GM19025 (cell line): ENCODE measurements around the gene ITGAE.
A peak's percentile ranks its signal among the peaks of the same experiment; 100 is the strongest.
"Not testable (repeated sequence)": the region's sequence is repeated elsewhere in the genome, so short reads cannot be mapped to it uniquely, and the experiment has no call there.

Experiments
- ATAC-seq: cut with Tn5 transposase; IDR thresholded peaks from one replicate; pipeline ENCODE4 v1.9.1; 2021; ENCODE audit warnings: mild to moderate bottlenecking, low read depth, moderate library complexity; ENCODE audit not compliant: unreplicated experiment

Gene ITGAE, protein sequence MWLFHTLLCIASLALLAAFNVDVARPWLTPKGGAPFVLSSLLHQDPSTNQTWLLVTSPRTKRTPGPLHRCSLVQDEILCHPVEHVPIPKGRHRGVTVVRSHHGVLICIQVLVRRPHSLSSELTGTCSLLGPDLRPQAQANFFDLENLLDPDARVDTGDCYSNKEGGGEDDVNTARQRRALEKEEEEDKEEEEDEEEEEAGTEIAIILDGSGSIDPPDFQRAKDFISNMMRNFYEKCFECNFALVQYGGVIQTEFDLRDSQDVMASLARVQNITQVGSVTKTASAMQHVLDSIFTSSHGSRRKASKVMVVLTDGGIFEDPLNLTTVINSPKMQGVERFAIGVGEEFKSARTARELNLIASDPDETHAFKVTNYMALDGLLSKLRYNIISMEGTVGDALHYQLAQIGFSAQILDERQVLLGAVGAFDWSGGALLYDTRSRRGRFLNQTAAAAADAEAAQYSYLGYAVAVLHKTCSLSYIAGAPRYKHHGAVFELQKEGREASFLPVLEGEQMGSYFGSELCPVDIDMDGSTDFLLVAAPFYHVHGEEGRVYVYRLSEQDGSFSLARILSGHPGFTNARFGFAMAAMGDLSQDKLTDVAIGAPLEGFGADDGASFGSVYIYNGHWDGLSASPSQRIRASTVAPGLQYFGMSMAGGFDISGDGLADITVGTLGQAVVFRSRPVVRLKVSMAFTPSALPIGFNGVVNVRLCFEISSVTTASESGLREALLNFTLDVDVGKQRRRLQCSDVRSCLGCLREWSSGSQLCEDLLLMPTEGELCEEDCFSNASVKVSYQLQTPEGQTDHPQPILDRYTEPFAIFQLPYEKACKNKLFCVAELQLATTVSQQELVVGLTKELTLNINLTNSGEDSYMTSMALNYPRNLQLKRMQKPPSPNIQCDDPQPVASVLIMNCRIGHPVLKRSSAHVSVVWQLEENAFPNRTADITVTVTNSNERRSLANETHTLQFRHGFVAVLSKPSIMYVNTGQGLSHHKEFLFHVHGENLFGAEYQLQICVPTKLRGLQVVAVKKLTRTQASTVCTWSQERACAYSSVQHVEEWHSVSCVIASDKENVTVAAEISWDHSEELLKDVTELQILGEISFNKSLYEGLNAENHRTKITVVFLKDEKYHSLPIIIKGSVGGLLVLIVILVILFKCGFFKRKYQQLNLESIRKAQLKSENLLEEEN

DNA sequence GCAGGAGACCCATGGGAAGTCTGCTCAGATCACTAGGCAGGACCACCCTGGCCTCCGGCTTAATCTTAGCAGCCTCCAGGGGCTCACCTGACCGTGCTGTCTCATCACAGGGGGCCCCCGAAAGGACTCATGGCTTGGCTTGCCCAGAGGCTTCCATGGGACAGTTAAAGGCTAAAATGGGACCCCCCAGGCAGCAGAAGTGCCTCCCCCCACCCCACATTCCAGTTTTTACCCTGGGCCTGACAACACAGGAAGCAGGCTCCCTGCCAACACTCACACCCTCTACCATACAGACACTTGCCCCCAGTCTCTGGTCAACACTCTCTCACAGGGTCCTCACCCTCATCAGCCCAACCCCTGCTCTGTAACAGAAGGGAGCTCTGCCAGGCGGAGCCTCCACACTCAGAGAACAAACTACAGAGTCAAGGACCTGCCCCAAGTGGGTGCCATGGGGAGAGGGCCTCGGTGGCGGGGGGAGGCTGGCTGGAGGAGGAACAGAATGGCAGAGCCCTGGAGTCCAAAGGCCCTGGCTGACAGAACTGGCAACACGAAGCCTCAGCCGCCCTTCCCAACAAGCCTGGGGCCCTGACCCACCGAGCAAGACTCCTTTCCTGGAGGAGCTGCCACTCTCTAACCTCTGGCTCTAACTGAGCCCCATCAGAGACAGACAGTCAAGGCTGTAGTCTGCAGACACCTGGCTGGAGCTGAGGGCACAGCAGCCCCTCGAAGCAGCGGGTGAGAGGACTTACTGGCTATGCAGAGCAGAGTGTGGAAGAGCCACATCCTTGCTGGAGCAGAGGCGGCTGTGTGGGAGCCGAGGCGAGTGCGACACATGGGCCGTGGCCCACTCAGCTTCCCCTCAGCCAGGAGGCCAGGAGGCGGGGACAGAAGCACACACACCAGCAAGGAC lies at the start of gene ITGAE:
Gene ITGAE (minus strand): TSS at position 827 of the 910 bp plus-strand sequence. CDS start 44 bp downstream, at position 783.
- no peak for ATAC-seq

DNA sequence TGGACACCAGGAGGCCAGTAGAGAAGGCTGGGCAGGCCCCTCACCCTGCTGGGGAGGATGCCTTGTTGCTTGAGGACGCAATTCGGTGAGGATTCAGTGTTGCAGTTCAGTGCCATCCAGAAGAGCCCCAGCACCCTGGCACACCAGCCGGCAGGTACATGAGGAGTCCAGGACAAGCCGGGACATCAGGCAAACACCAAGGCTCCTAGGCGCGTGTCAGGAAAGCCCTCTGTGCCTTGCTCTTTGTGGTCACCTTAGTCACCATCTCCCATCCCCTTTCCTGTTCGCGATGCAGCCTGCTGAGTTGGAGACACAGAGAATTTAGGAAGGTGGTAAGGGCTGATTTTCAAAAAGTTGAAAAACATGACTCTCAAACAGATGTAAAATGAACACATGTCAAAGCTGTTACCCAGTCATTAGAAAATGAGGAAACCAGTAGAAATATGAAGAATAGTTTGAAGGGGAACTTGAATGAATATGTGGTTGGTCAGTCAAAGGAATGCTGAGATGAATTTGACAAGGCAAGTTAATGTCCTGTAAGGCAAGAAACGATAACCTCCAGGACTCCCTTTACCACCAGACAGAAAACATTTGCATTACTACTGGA lies 47.3 kb upstream of the ITGAE start:
- no peak for ATAC-seq

DNA sequence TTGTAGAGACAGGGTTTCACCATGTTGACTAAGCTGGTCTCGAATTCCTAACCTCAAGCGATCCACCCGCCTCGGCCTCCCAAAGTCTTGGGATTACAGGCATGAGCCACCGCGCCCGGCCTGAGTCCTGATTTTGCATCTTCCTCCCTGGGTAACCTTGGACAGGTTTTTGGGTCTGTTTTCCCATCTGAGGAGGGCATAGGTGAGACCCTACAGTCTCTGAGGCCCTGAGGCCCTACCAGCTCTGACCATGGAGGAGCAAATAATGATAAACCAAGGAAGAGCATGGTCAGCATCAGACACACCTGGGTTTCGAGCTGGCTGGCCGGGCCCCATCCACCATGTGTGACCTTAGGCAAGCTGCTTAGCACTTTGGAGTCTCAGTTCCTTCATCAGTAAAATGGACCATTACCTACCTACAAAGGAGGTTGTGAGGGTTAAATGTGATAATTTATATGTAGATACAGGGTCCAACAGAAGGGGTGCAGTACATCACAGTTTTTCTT lies 46.2 kb upstream of the ITGAE start:
- no peak for ATAC-seq

DNA sequence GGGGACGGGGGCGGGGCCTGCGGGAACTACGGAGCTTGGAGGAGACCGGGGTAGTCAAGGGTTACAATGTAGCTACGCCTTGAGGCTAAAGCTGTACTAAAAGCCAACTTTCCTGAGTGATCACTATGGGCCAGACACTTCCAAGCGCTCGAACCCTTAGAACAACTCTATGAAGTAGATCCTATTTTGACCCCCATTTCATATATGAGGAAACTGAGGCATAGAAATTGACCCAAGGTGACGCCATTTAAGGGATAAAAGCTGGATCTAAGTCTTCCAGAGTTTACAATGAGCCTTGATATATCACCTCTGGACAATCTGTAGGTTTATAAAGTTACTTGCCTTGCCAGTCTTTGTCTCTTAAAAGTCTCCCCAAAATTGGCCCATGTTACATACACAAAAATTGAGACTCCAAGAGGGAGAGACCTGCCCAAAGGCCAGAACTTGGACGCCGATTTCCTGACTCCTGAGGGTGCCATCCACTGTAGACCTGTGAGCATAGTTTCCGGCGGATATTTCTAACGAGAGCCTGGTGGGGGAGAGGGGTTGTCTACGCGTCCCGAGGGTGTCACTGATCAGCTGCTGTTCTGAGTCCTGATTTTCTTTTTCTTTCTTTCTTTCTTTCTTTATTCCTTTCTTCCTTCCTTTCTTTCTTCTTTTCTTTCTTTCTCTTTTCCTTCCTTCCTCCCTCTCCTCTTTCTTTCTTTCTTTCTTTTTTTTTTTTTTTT lies 45.6 kb upstream of the ITGAE start:
- ATAC-seq = no peak

DNA sequence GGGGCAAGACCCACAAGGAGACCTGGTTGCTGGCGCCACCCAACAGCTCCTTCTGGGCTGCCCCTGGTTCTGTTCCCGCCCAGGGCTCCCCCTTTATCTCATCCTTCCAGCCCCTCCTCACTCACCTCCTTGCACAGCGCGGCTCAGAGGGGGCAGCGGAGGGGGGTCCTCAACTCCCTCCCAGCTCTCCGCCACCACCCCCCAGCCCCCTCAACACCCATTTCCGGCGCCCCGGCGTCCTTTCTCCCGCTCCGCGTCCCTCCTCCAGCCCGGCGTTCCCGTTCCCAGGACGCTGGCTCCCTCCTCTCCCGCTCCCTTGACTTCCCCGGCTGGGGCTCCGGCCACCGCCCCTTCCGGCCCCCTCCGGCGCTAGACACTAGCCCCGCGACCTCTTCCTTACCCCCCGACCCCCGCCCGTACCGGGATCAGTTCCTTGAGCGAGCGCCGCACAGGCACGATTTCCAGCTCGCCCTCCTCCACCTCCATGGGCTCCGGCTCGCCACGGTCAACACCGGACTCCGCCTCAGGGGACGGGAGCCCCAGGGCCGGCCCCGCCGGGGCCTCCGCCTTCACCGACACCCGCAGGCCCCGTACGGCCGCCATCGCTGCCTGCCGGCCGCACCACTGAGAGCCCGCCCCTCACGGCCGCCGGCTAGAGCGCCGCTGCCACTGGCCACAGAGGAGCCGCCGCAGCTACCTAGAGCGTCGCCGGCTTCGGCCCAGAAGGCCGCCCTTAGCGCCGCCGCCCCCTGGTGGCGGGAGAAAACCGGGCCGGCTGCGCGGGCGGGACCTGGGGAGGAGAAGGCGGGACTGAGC lies 44.8 kb upstream of the ITGAE start, which contains the start of gene NCBP3:
Gene NCBP3 (minus strand): TSS at position 626 of the 816 bp plus-strand sequence. CDS start 23 bp downstream, at position 603.
- ATAC-seq = peak; percentile 96

DNA sequence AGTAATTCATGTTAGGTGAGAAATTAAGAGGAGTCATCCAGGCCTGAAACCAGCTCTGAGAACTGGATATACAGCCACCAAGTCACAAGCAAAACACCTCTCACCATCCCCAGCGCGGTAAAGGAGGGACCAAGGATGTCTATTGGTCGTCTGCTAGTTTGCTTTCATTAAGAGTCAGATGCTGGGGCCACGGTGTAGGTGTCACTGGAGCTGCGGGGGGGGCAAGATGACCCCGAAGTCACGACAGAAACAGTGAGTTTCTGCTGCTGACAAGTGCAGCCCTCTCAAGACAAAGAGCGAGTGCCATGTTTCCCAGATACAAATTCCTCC lies 44.3 kb upstream of the ITGAE start:
- ATAC-seq = no peak

DNA sequence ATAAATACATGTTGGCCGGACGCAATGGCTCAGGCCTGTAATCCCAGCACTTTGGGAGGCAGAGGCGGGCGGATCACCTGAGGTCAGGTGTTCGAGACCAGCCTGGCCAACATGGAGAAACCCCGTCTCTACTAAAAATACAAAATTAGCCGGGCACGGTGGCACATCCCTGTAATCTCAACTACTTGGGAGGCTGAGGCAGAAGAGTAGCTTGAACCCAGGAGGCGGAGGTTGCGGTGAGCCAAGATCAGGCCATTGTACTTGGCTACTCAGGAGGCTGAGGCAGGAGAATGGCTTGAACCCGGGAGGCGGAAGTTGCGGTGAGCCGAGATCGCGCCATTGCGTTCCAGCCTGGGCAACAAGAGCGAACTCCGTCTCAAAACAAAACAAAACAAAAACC lies 43.6 kb upstream of the ITGAE start:
- not testable (repeated sequence) for ATAC-seq

DNA sequence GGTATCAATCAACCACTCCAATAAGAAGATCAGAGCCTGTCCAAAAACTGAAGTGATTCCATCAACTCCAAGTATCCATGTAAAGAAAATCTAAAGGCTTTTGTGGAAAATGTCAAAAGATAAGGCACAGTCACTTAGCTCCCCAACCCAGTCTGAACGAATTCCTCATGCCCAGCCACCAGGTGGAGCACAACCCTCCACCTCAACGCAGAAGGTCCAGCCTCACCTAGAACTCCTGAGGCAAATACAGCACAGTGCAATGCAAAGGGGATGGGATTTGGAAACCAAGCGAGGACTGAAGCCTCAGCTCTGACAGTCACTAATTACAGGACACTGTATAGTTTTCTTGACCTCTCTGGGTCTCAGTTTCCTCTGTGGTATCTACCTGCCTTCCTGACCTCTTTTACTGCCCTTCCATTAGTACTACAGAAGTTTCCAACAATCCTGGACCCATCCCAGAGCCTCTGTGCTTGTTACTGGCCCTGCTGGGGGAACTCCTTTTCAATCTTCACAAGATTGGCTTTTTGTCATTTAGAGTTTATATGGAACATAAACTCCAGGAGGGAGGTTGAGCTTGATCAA lies 43.0 kb upstream of the ITGAE start:
- ATAC-seq = no peak

DNA sequence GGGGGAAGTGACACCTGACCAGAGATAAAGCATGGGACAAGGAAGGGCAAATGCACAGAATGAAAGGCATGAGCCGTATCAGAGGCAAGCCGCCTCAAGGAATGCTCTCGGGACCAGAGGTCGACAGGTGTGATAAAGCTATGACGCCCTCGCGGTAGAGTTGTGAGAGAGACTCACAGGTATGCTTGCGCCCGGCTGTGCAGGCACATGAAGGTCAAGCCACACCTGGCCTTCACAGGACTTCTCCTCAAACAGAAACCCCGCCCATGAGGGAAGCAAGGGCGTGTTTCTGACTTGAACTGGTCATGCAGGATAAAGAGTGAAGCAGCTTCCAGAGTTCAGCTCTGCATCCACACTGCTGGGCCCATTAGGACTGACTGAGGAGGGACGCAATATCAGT lies 37.2 kb upstream of the ITGAE start:
- ATAC-seq = no peak

DNA sequence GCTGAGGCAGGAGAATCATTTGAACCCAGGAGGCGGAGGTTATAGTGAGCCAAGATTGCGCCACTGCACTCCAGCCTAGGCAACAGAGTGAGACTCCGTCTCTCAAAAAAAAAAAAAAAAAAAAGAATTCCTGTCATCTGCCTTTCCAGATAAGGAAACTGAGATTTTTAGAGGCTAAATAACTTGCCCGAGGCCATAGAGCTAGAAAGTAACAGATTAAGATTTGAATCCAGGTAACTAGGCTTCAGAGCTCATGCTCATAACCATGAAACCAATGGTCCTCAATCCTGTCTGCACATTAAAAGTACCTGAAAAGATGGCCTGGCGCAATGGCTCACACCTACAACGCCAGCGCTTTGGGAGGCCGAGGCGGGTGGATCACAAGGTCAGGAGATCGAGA lies 35.6 kb upstream of the ITGAE start:
- no peak for ATAC-seq

DNA sequence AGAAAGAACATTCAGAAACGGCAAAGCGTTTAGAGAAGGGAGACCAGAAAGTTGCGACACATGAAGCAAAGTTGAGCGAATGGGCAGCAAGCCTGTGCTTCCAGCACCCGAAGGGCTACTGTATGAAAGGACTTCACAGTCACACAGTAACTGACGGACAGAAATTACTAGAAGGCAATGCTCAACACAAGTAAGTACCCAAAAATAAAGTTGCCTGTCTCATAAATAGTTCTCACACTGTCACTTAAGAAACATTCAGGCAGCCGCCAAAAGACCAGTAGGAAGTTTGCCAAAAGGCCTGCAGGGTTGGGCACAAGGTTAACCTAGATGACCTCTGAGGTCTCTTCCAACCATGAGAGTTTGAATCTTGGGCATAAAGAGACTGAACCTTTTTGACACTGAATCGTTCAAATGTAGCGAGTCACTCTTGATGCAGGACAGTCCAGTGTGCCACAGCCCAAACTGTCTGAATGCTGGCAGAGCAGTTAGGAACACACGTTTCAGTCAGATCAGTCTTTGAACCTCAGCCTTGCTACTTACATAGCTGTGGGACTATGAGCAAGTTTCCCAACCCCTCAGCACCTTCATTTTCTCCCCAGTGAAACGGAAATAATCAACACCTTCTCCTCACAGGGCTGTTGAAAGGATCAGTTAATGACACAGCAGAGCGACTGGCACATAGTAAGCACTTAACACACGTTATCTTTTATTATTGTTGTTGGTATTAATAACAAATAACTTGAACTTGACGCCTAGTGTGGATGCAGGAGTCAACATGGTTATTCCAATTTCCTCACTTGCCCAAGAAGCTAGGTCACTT lies 34.6 kb upstream of the ITGAE start:
- ATAC-seq = no peak

DNA sequence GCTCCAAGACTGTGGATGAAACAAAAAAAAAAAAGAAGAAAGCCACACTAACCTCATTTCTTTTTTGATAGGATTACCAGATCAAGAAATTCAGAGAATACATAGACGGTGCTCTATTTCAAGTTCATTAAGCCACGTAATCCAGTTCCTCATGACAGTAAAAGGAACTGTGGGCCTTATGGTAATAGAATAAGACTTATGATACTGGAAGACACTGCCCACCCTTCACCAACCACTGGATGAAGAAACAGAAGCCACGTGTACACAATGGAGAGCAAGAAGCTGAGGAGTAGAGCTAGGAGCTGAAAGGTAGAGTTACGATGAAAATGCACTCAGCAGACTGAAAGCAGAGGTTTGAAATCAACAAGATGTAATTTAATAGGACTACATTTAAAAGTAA lies 33.8 kb upstream of the ITGAE start:
- ATAC-seq = no peak

DNA sequence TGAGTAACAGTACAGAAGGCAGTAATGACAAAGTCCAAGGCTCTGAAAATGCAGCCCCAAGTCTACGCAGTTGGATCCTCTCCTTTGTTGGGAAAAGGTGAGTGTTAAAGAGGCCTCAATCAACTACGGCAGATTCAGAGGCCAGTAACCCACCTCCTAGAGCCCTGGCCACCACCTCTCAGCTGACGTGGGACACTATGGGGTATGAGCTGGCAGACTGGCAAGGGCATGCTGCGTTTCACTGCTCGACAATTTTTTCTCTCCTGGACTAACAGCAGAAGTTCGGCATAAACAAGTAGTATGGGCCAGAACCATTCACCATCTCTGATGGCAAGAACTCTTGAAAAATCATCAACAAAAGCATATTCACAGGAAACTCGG lies 27.9 kb upstream of the ITGAE start:
- no peak for ATAC-seq

DNA sequence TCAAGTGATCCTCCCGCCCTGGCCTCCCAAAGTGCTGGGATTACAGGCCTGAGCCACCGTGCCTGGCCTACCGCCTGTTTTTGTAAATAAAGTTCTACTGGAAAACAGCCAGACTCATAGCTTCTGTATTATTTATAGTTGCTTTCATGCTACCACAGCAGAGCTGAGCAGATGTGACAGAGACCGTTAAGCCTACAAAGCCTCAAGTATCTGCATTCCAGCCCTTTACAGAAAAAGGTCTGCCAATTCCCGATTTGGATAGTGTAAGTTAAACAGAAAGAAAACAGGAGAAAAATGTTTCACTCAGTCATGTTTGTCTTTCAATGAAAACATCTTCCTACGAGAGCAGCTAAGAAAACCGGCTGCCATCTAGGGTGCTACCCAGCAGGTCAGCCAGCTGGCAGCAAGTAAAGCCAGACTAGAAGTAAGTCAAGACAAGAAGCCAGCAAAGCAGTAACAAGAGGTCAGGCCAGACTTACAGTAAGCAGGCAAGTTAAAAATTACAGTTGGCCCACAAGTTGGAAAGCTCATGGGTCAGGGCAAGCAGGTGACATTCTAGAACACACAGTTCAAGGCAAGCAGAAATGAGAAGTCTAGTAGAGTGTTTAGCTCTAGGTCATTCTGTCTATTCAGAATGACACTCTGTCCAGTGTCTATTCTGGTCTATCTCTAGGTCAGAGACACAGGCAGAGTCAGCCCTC lies 27.3 kb upstream of the ITGAE start:
- ATAC-seq = no peak

DNA sequence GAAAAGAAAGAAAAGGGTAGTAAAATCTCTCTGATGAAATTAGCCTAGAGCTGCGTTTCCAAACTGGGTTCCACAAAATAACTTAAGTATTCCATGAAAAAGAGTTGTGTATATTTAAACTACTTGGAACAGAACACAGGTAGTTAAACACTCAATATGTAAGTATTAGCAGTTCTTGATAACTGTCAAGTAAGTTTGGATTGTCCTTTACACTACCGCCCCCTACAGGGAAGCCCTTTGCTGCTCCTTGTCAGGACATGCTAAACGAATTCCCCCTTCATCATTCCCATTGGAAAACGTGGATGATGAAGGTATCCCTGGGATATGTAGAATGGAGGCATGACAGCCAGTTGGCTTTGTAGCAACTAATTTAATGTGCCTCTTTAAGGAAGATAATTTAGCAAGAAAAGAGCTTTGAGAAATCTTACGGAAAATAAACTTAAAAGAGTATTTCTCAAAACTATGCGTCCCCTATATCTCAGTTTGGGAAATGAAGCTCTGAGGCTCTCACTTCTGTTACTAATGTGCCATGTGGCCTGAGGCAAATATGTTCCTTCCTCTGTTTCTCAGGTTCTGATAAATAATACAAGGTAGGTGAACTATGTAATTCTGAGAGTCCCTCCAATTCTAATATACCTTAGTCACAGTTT lies 26.3 kb upstream of the ITGAE start:
- ATAC-seq = no peak

DNA sequence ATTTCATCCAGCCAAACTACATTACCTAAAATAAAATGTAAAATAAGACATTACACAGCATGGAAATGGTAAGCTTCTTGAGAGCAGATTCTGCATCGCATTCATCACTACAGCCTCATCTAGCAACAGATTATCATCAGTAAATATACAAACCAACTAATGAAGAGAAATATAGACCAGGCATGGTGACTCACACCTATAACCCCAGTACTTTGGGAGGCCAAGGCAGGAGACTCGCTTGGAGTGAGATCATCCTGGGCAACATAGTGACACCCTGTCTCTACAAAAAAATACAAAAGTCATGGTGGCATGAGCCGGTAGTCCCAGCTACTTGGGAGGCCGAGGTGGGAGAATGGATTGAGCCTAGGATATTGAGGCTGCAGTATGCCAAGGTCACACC lies 25.2 kb upstream of the ITGAE start:
- ATAC-seq = no peak
